Astrocyte (in vitro differentiated cells and primary cell): ENCODE results near the gene PCSK5. TPM values are rescaled to one million over a fixed set of nuclear protein-coding genes. Genes with fewer than 3 reads are reported as not detected.

Experiments used
- DNase-seq: peaks from one replicate; pipeline ENCODE4 v3.0.0-alpha.2; 2010; ENCODE audit warnings: low read depth
- FAIRE-seq: peaks from 2 replicates; lab custom pipeline; 2011; peaks lifted over from hg19 to GRCh38; lab: Jason Lieb, UNC
- H2AFZ ChIP-seq: 2 replicates; pipeline ENCODE4 v1.6.0; 2012; ENCODE audit warnings: low read depth, low read length, inconsistent platforms
- H3K27ac ChIP-seq: 2 replicates; pipeline ENCODE4 v1.5.1; 2011; ENCODE audit warnings: low read depth, low read length, inconsistent platforms
- H3K27me3 ChIP-seq: 2 replicates; pipeline ENCODE4 v1.6.0; 2011; ENCODE audit warnings: low read length, inconsistent platforms; ENCODE audit not compliant: insufficient read depth
- H3K36me3 ChIP-seq: 2 replicates; pipeline ENCODE4 v1.5.1; 2011; ENCODE audit warnings: low read length, inconsistent platforms; ENCODE audit not compliant: insufficient read depth
- H3K4me1 ChIP-seq: 2 replicates; pipeline ENCODE4 v1.5.1; 2011; ENCODE audit warnings: low read length, inconsistent platforms; ENCODE audit not compliant: insufficient read depth
- H3K4me2 ChIP-seq: 2 replicates; pipeline ENCODE4 v1.6.0; 2012; ENCODE audit warnings: low read length, inconsistent platforms
- H3K4me3 ChIP-seq: 2 replicates; pipeline ENCODE4 v1.5.1; 2011; ENCODE audit warnings: low read depth, mild to moderate bottlenecking, low read length, inconsistent platforms; ENCODE audit not compliant: insufficient read depth
- H3K79me2 ChIP-seq: 2 replicates; pipeline ENCODE4 v1.6.0; 2012; ENCODE audit warnings: mild to moderate bottlenecking, low read length, inconsistent platforms; ENCODE audit not compliant: insufficient read depth
- H3K9ac ChIP-seq: 2 replicates; pipeline ENCODE4 v1.6.0; 2012; ENCODE audit warnings: mild to moderate bottlenecking, low read length, inconsistent platforms
- H3K9me3 ChIP-seq: 2 replicates; pipeline ENCODE4 v1.5.1; 2012; ENCODE audit warnings: low read depth, mild to moderate bottlenecking, low read length, inconsistent platforms; ENCODE audit not compliant: insufficient read depth
- H4K20me1 ChIP-seq: 2 replicates; pipeline ENCODE4 v1.6.0; 2012; ENCODE audit warnings: low read length, inconsistent platforms; ENCODE audit not compliant: insufficient read depth
- H3K27ac Mint-ChIP-seq: one replicate; pipeline ENCODE4 v1.8.0; 2021; ENCODE audit warnings: mild to moderate bottlenecking, mixed read lengths; ENCODE audit not compliant: unreplicated experiment
- H3K27me3 Mint-ChIP-seq: one replicate; pipeline ENCODE4 v1.8.0; 2021; ENCODE audit warnings: low read depth, mixed read lengths; ENCODE audit not compliant: unreplicated experiment
- H3K36me3 Mint-ChIP-seq: one replicate; pipeline ENCODE4 v1.8.0; 2021; ENCODE audit warnings: low read depth, mixed read lengths; ENCODE audit not compliant: unreplicated experiment
- H3K4me1 Mint-ChIP-seq: one replicate; pipeline ENCODE4 v1.8.0; 2021; ENCODE audit warnings: low read depth, mixed read lengths; ENCODE audit not compliant: unreplicated experiment
- H3K4me3 Mint-ChIP-seq: one replicate; pipeline ENCODE4 v1.8.0; 2021; ENCODE audit warnings: mild to moderate bottlenecking, moderate library complexity, mixed read lengths; ENCODE audit not compliant: unreplicated experiment
- H3K9me3 Mint-ChIP-seq: one replicate; pipeline ENCODE4 v1.8.0; 2021; ENCODE audit warnings: mild to moderate bottlenecking, mixed read lengths; ENCODE audit not compliant: unreplicated experiment
- CTCF ChIP-seq: IDR thresholded peaks from 2 replicates; pipeline ENCODE4 v1.5.1; 2011; ENCODE audit warnings: low read depth, mild to moderate bottlenecking, inconsistent platforms, low read length, moderate library complexity; ENCODE audit not compliant: insufficient read depth
- EZH2 ChIP-seq: IDR thresholded peaks from 2 replicates; pipeline ENCODE4 v1.6.1; 2012; ENCODE audit warnings: mild to moderate bottlenecking, low read length, inconsistent platforms; ENCODE audit not compliant: insufficient read depth
- total RNA-seq: library from RNA; stranded (reverse); gene quantifications from 2 replicates; pipeline ENCODE4 v1.2.1, GENCODE V29; 2021

The PCSK5 gene
- total RNA-seq, 1 donor from 2014 or later, result 13.1 TPM

- Histone ChIP-seq H4K20me1 (no peaks in the 10 kb centered on the region), H3K4me2 (no peak overlapping the region), H3K4me1 (peaks cover 3% of the 10 kb centered on the region), H2AFZ (no peak overlapping the region), H3K9ac (no peak overlapping the region), H3K27ac (no peak overlapping the region), H3K27me3 (no peaks in the 10 kb centered on the region), H3K9me3 (no peaks in the 10 kb centered on the region), H3K36me3 (no peaks in the 10 kb centered on the region), H3K79me2 (no peaks in the 10 kb centered on the region), H3K4me3 (no peak overlapping the region)
- Mint-ChIP-seq H3K27ac (no peak overlapping the region), H3K9me3 (no peaks in the 10 kb centered on the region), H3K4me1 (peaks cover 11% of the 10 kb centered on the region), H3K36me3 (peaks cover 10% of the 10 kb centered on the region), H3K4me3 (no peak overlapping the region), H3K27me3 (peaks cover 1% of the 10 kb centered on the region)
- no peak for DNase-seq
- FAIRE-seq, result no peak
- TF ChIP-seq CTCF, result no peak
- no peak for TF ChIP-seq EZH2
These were observed 51.3 kb downstream of the PCSK5 start for GRCh38 chr9:75941577-75942311.

GRCh38 chr9:75946766-75947165, 56.3 kb downstream of the PCSK5 start:
- DNase-seq (no peak), FAIRE-seq (no peak)
- H3K4me1 ChIP-seq, result peaks cover 3% of the 10 kb centered on the region
- H3K27ac Mint-ChIP-seq, result no peak overlapping the region
- no peak overlapping the region for H3K27ac ChIP-seq
- H3K79me2 ChIP-seq, result no peaks in the 10 kb centered on the region
- no peaks in the 10 kb centered on the region for H3K27me3 ChIP-seq
- no peaks in the 10 kb centered on the region for H3K9me3 ChIP-seq
- no peak overlapping the region for H3K9ac ChIP-seq
- no peak overlapping the region for H2AFZ ChIP-seq
- no peaks in the 10 kb centered on the region for H3K27me3 Mint-ChIP-seq
- H3K4me1 Mint-ChIP-seq, result no peaks in the 10 kb centered on the region
- no peak overlapping the region for H3K4me3 Mint-ChIP-seq
- H3K36me3 ChIP-seq, result no peaks in the 10 kb centered on the region
- peaks cover 5% of the 10 kb centered on the region for H3K36me3 Mint-ChIP-seq
- no peaks in the 10 kb centered on the region for H4K20me1 ChIP-seq
- no peak overlapping the region for H3K4me3 ChIP-seq
- peaks cover 2% of the 10 kb centered on the region for H3K9me3 Mint-ChIP-seq
- TF ChIP-seq EZH2 (no peak), CTCF (no peak)
- H3K4me2 ChIP-seq, result no peak overlapping the region

- Mint-ChIP-seq H3K27me3 (no peaks in the 10 kb centered on the region), H3K27ac (no peak overlapping the region), H3K9me3 (peaks cover 2% of the 10 kb centered on the region), H3K4me3 (no peak overlapping the region), H3K4me1 (no peaks in the 10 kb centered on the region), H3K36me3 (peaks cover 5% of the 10 kb centered on the region)
- Histone ChIP-seq H2AFZ (no peak overlapping the region), H3K27me3 (no peaks in the 10 kb centered on the region), H3K4me1 (peaks cover 3% of the 10 kb centered on the region), H3K79me2 (no peaks in the 10 kb centered on the region), H3K4me2 (no peak overlapping the region), H3K9ac (no peak overlapping the region), H3K4me3 (no peak overlapping the region), H3K36me3 (no peaks in the 10 kb centered on the region), H4K20me1 (no peaks in the 10 kb centered on the region), H3K9me3 (no peaks in the 10 kb centered on the region), H3K27ac (no peak overlapping the region)
- no peak for FAIRE-seq
- no peak for TF ChIP-seq CTCF
- no peak for TF ChIP-seq EZH2
- no peak for DNase-seq
These were observed 56.8 kb downstream of the PCSK5 start for GRCh38 chr9:75947233-75947632.
